Hepatocyte (in vitro differentiated cells): ENCODE data around the gene NSL1.

ENCODE experiments used
- EZH2 ChIP-seq: fragments of 200-600 bp; sonication (generic); IDR thresholded peaks from 2 replicates; pipeline ENCODE4 v1.6.1; 2016; ENCODE audit warnings: antibody characterized with exemption, mild to moderate bottlenecking, borderline replicate concordance
- EZH2phosphoT487 ChIP-seq: fragments of 200-600 bp; sonication (generic); IDR thresholded peaks from one replicate; pipeline ENCODE4 v1.6.1; 2018; ENCODE audit warnings: antibody characterized with exemption, mild to moderate bottlenecking, low read depth, moderate library complexity; ENCODE audit not compliant: unreplicated experiment, severe bottlenecking
- TF ChIP-seq, protein P1 (sequence below): fragments of 200-600 bp; sonication (generic); IDR thresholded peaks from 2 replicates; pipeline ENCODE4 v1.5.1; 2016; ENCODE audit warnings: antibody characterized with exemption, mild to moderate bottlenecking; ENCODE audit not compliant: poor library complexity

DNA sequence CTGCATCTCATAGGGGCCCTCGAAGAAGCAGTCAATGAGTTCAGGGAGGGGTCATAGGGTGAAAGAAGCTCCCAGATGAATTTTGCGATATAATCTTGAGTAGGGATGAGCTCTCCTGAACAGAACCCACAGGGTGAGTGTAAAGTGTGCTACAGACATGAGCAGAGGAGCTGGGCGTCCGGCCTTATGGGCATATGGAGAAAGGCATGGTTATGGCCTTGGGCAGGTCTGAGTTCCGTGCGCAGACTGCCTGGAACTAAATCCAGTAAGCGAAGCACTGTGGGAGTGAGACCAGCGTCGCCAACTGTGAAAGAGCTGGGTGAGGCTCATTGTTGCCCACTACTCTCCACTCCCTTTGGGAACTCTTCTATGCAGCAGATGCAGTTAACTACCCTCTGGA, 28.7 kb downstream of the NSL1 start:
- TF ChIP-seq, protein P1, sequence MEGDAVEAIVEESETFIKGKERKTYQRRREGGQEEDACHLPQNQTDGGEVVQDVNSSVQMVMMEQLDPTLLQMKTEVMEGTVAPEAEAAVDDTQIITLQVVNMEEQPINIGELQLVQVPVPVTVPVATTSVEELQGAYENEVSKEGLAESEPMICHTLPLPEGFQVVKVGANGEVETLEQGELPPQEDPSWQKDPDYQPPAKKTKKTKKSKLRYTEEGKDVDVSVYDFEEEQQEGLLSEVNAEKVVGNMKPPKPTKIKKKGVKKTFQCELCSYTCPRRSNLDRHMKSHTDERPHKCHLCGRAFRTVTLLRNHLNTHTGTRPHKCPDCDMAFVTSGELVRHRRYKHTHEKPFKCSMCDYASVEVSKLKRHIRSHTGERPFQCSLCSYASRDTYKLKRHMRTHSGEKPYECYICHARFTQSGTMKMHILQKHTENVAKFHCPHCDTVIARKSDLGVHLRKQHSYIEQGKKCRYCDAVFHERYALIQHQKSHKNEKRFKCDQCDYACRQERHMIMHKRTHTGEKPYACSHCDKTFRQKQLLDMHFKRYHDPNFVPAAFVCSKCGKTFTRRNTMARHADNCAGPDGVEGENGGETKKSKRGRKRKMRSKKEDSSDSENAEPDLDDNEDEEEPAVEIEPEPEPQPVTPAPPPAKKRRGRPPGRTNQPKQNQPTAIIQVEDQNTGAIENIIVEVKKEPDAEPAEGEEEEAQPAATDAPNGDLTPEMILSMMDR, result no peak
- TF ChIP-seq EZH2phosphoT487, result no peak
- TF ChIP-seq EZH2, result no peak
